ENCODE data around the gene AKR1C1. TPM values are rescaled to one million over a fixed set of nuclear protein-coding genes. Genes with fewer than 3 reads are reported as not detected.
"Not testable (repeated sequence)": the region's sequence is repeated elsewhere in the genome, so short reads cannot be mapped to it uniquely, and the experiment has no call there.

The AKR1C1 gene
- total and polyA plus RNA-seq, 2 donors (not counting 1 experiment from before 2014, with no cell fraction given) = 0.25 TPM; not detected in 1

DNA sequence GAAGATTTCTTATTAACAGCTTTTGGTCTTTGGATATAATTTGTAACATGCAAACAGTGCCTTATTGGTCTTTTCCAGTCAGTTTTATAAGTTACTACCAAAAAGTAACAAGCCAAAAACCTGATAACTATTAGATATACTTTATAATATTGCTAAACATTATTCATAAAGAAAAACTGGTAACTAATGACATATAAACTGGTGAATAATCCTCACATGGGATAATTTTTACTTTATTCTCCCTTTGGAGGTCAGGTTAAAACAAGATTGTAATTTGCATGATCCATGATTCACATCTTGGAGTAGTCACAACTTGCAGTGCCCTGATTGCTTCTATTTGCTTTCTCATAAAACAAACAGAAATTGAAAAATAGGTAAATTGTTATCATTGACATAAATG is 41.3 kb downstream of the AKR1C1 start:
- CTCF ChIA-PET; POLR2A ChIA-PET; H3K4me1 ChIP-seq (ENCODE audit: control insufficient read depth in 2 of 2, insufficient read depth in 2 of 2, low read length in 2 of 2); ATAC-seq (ENCODE audit: low read depth); H3K27ac Mint-ChIP-seq; DNase-seq; H3K27me3 Mint-ChIP-seq; H3K9me3 Mint-ChIP-seq (ENCODE audit: insufficient read depth); H3K4me3 ChIP-seq (ENCODE audit: control extremely low read depth in 1 of 5, extremely low read depth in 1 of 5, insufficient read depth in 1 of 5, low read depth in 2 of 5, low read length in 4 of 5); intact Hi-C loops (cut with micrococcal nuclease); H3K27me3 ChIP-seq (replicated peaks in 1 of 4; ENCODE audit: control extremely low read depth in 1 of 4, control insufficient read depth in 3 of 4, insufficient read depth in 4 of 4, low read length in 3 of 4); H2AFZ ChIP-seq (ENCODE audit: insufficient read depth, low read depth, low read length, poor library complexity, severe bottlenecking); H3K9me3 ChIP-seq (ENCODE audit: control extremely low read depth in 1 of 3, control insufficient read depth in 2 of 3, insufficient read depth in 1 of 3, low read length in 2 of 3); H3K4me3 Mint-ChIP-seq; H3K9ac ChIP-seq (ENCODE audit: low read length); H3K4me2 ChIP-seq (replicated peaks; ENCODE audit: low read depth, low read length, poor library complexity, severe bottlenecking); H3K27ac ChIP-seq (ENCODE audit: low read length in 2 of 2); H3K36me3 ChIP-seq (replicated peaks in 1 of 2; ENCODE audit: control extremely low read depth in 1 of 2, control insufficient read depth in 1 of 2, extremely low read depth in 1 of 2, insufficient read depth in 2 of 2, low read length in 1 of 2); H4K20me1 ChIP-seq (ENCODE audit: control insufficient read depth, insufficient read depth, low read length, poor library complexity, severe bottlenecking); H3K4me1 Mint-ChIP-seq; H3K79me2 ChIP-seq (ENCODE audit: control insufficient read depth, insufficient read depth, low read length): not testable (repeated sequence)

- intact Hi-C loops (cut with micrococcal nuclease); H3K27ac Mint-ChIP-seq; H3K4me1 ChIP-seq (ENCODE audit: control insufficient read depth in 2 of 2, insufficient read depth in 2 of 2, low read length in 2 of 2): not testable (repeated sequence)
Observed at GRCh38 chr10:5008857-5009548, 45.8 kb downstream of the AKR1C1 start.

DNA sequence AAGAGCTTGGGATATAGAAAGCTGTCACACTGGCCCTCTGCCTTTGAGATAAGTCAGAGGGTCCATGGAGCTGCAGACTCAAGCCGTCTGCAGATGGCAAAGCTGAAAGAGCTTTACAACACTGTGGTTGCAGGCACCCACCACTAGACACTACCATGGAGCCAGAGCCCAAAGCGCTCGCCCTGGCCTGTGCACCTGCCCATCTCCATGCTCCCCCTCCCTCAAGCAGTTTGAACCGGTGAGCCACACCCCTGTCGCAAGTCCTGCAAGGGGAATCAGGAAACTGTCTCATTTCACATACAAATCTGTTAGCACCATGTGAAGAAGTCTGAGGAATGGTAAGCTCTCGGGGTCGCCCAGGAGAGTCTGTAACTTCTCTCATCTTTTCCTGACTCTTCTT is 46.8 kb downstream of the AKR1C1 start:
- CTCF ChIA-PET; H3K9me3 Mint-ChIP-seq (ENCODE audit: insufficient read depth): not testable (repeated sequence)

More at GRCh38 chr10:5008857-5009548, 45.8 kb downstream of the AKR1C1 start:
- H4K20me1 ChIP-seq (ENCODE audit: control insufficient read depth, insufficient read depth, low read length, poor library complexity, severe bottlenecking); H3K27me3 Mint-ChIP-seq; H3K4me3 ChIP-seq (ENCODE audit: control extremely low read depth in 1 of 5, extremely low read depth in 1 of 5, insufficient read depth in 1 of 5, low read depth in 2 of 5, low read length in 4 of 5); H2AFZ ChIP-seq (ENCODE audit: insufficient read depth, low read depth, low read length, poor library complexity, severe bottlenecking); DNase-seq; H3K4me3 Mint-ChIP-seq; H3K4me2 ChIP-seq (replicated peaks; ENCODE audit: low read depth, low read length, poor library complexity, severe bottlenecking); ATAC-seq (ENCODE audit: low read depth); H3K27ac ChIP-seq (ENCODE audit: low read length in 2 of 2); H3K4me1 Mint-ChIP-seq; H3K9ac ChIP-seq (ENCODE audit: low read length); H3K27me3 ChIP-seq (replicated peaks in 1 of 4; ENCODE audit: control extremely low read depth in 1 of 4, control insufficient read depth in 3 of 4, insufficient read depth in 4 of 4, low read length in 3 of 4); H3K36me3 ChIP-seq (replicated peaks in 1 of 2; ENCODE audit: control extremely low read depth in 1 of 2, control insufficient read depth in 1 of 2, extremely low read depth in 1 of 2, insufficient read depth in 2 of 2, low read length in 1 of 2); H3K9me3 ChIP-seq (ENCODE audit: control extremely low read depth in 1 of 3, control insufficient read depth in 2 of 3, insufficient read depth in 1 of 3, low read length in 2 of 3); CTCF ChIA-PET; H3K79me2 ChIP-seq (ENCODE audit: control insufficient read depth, insufficient read depth, low read length); POLR2A ChIA-PET; H3K9me3 Mint-ChIP-seq (ENCODE audit: insufficient read depth): not testable (repeated sequence)
- 61% methylated on average over 3 of the region's 4 CpGs for WGBS (ENCODE audit: insufficient coverage)

DNA sequence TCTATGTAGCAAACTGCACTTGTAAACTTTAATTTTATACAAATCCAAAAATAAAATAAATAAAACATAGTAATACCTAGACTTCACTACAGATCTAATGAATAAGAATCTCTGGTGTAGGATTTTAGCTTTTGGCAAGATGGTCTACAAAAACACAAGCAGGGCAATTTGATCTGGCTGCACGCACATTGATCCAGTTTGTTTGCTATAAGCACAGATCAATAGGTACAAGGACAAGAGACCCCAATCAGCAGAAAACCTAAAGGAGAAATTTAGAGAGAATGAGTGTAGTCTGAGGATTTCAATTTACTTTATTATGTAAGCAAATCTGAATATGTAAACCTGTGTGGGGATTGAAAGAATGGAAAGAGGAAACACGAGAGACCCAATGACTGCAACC is 48.2 kb downstream of the AKR1C1 start:
- H3K9me3 ChIP-seq (ENCODE audit: control extremely low read depth in 1 of 3, control insufficient read depth in 2 of 3, insufficient read depth in 1 of 3, low read length in 2 of 3); H3K27me3 ChIP-seq (replicated peaks in 1 of 4; ENCODE audit: control extremely low read depth in 1 of 4, control insufficient read depth in 3 of 4, insufficient read depth in 4 of 4, low read length in 3 of 4); H3K4me2 ChIP-seq (replicated peaks; ENCODE audit: low read depth, low read length, poor library complexity, severe bottlenecking); H3K9me3 Mint-ChIP-seq (ENCODE audit: insufficient read depth); H3K27me3 Mint-ChIP-seq; H3K4me3 ChIP-seq (ENCODE audit: control extremely low read depth in 1 of 5, extremely low read depth in 1 of 5, insufficient read depth in 1 of 5, low read depth in 2 of 5, low read length in 4 of 5); H3K4me1 Mint-ChIP-seq; H3K9ac ChIP-seq (ENCODE audit: low read length); H4K20me1 ChIP-seq (ENCODE audit: control insufficient read depth, insufficient read depth, low read length, poor library complexity, severe bottlenecking); H3K79me2 ChIP-seq (ENCODE audit: control insufficient read depth, insufficient read depth, low read length); POLR2A ChIA-PET; H2AFZ ChIP-seq (ENCODE audit: insufficient read depth, low read depth, low read length, poor library complexity, severe bottlenecking); H3K27ac Mint-ChIP-seq; H3K27ac ChIP-seq (ENCODE audit: low read length in 2 of 2); H3K4me3 Mint-ChIP-seq; H3K36me3 ChIP-seq (replicated peaks in 1 of 2; ENCODE audit: control extremely low read depth in 1 of 2, control insufficient read depth in 1 of 2, extremely low read depth in 1 of 2, insufficient read depth in 2 of 2, low read length in 1 of 2); CTCF ChIA-PET; ATAC-seq (ENCODE audit: low read depth); DNase-seq; intact Hi-C loops (cut with micrococcal nuclease); H3K4me1 ChIP-seq (ENCODE audit: control insufficient read depth in 2 of 2, insufficient read depth in 2 of 2, low read length in 2 of 2): not testable (repeated sequence)
- WGBS (ENCODE audit: insufficient coverage) = 89% methylated on average over 1 of the region's 2 CpGs

More for the DNA sequence above, 46.8 kb downstream of the AKR1C1 start:
- POLR2A ChIA-PET; ATAC-seq (ENCODE audit: low read depth); H3K36me3 ChIP-seq (replicated peaks in 1 of 2; ENCODE audit: control extremely low read depth in 1 of 2, control insufficient read depth in 1 of 2, extremely low read depth in 1 of 2, insufficient read depth in 2 of 2, low read length in 1 of 2); H3K4me1 Mint-ChIP-seq; H3K9ac ChIP-seq (ENCODE audit: low read length); H3K79me2 ChIP-seq (ENCODE audit: control insufficient read depth, insufficient read depth, low read length); DNase-seq; H3K27ac ChIP-seq (ENCODE audit: low read length in 2 of 2); H3K27ac Mint-ChIP-seq; H3K4me3 Mint-ChIP-seq; H3K27me3 Mint-ChIP-seq; H3K27me3 ChIP-seq (replicated peaks in 1 of 4; ENCODE audit: control extremely low read depth in 1 of 4, control insufficient read depth in 3 of 4, insufficient read depth in 4 of 4, low read length in 3 of 4); H2AFZ ChIP-seq (ENCODE audit: insufficient read depth, low read depth, low read length, poor library complexity, severe bottlenecking); H3K9me3 ChIP-seq (ENCODE audit: control extremely low read depth in 1 of 3, control insufficient read depth in 2 of 3, insufficient read depth in 1 of 3, low read length in 2 of 3); H3K4me3 ChIP-seq (ENCODE audit: control extremely low read depth in 1 of 5, extremely low read depth in 1 of 5, insufficient read depth in 1 of 5, low read depth in 2 of 5, low read length in 4 of 5); H3K4me2 ChIP-seq (replicated peaks; ENCODE audit: low read depth, low read length, poor library complexity, severe bottlenecking); intact Hi-C loops (cut with micrococcal nuclease); H3K4me1 ChIP-seq (ENCODE audit: control insufficient read depth in 2 of 2, insufficient read depth in 2 of 2, low read length in 2 of 2); H4K20me1 ChIP-seq (ENCODE audit: control insufficient read depth, insufficient read depth, low read length, poor library complexity, severe bottlenecking): not testable (repeated sequence)
- no CpG with 5 or more reads among the region's 7 CpGs for WGBS (ENCODE audit: insufficient coverage)
